Hepatocyte (in vitro differentiated cells): Measurements from ENCODE around the gene AUTS2. TPM values are rescaled to one million over a fixed set of nuclear protein-coding genes. Genes with fewer than 3 reads are reported as not detected.

Experiments
- DNase-seq: peaks from one replicate; pipeline ENCODE4 v3.0.0-alpha.2; 2016; ENCODE audit warnings: low spot score
- H2AFZ ChIP-seq: fragments of 200-600 bp; sonication (generic); 2 replicates; pipeline ENCODE4 v1.6.0; 2016; ENCODE audit warnings: antibody characterized with exemption, mild to moderate bottlenecking
- H3K27ac ChIP-seq: fragments of 200-600 bp; sonication (generic); 2 replicates; pipeline ENCODE4 v1.5.1; 2016; ENCODE audit warnings: mild to moderate bottlenecking
- H3K27me3 ChIP-seq: fragments of 200-600 bp; sonication (generic); 2 replicates; pipeline ENCODE4 v1.6.1; 2016
- H3K36me3 ChIP-seq: fragments of 200-600 bp; sonication (generic); replicated peaks from 2 replicates; pipeline ENCODE4 v1.5.1; 2016; ENCODE audit warnings: low read depth; ENCODE audit not compliant: insufficient read depth
- H3K4me1 ChIP-seq: fragments of 200-600 bp; sonication (generic); 2 replicates; pipeline ENCODE4 v1.5.1; 2016; ENCODE audit warnings: mild to moderate bottlenecking, moderate library complexity; ENCODE audit not compliant: insufficient read depth
- H3K4me2 ChIP-seq: fragments of 200-600 bp; sonication (generic); 2 replicates; pipeline ENCODE4 v1.6.0; 2016
- H3K4me3 ChIP-seq: fragments of 200-600 bp; sonication (generic); 2 replicates; pipeline ENCODE4 v1.5.1; 2016; ENCODE audit warnings: mild to moderate bottlenecking
- H3K79me2 ChIP-seq: fragments of 200-600 bp; sonication (generic); 2 replicates; pipeline ENCODE4 v1.6.0; 2017; ENCODE audit warnings: mild to moderate bottlenecking
- H3K9me2 ChIP-seq: fragments of 200-600 bp; sonication (generic); replicated peaks from 2 replicates; pipeline ENCODE4 v1.6.0; 2017; ENCODE audit warnings: mild to moderate bottlenecking; ENCODE audit not compliant: insufficient read depth
- H3K9me3 ChIP-seq: fragments of 200-600 bp; sonication (generic); 2 replicates; pipeline ENCODE4 v1.5.1; 2016; ENCODE audit warnings: low read depth, mild to moderate bottlenecking
- H4K20me1 ChIP-seq: fragments of 200-600 bp; sonication (generic); 2 replicates; pipeline ENCODE4 v1.6.0; 2016; ENCODE audit warnings: mild to moderate bottlenecking; ENCODE audit not compliant: insufficient read depth, poor library complexity, severe bottlenecking
- EZH2 ChIP-seq: fragments of 200-600 bp; sonication (generic); IDR thresholded peaks from 2 replicates; pipeline ENCODE4 v1.6.1; 2016; ENCODE audit warnings: antibody characterized with exemption, mild to moderate bottlenecking, borderline replicate concordance
- EZH2phosphoT487 ChIP-seq: fragments of 200-600 bp; sonication (generic); IDR thresholded peaks from one replicate; pipeline ENCODE4 v1.6.1; 2018; ENCODE audit warnings: antibody characterized with exemption, mild to moderate bottlenecking, low read depth, moderate library complexity; ENCODE audit not compliant: unreplicated experiment, severe bottlenecking
- WGBS: methylation state at CpG from one replicate; pipeline ENCODE4 v1.1.6; 2016; ENCODE audit warnings: low lambda C conversion rate; ENCODE audit errors: missing lambda C conversion rate; 5-methylcytosine and 5-hydroxymethylcytosine counted together
- polyA plus RNA-seq: library from polyadenylated mRNA; unstranded; fragments of >200 nt; fragmentation: Nextera tagmentation; extraction: Ambion mirVana; gene quantifications from 2 replicates; pipeline ENCODE4 v1.2.1, GENCODE V29; 2016
- total RNA-seq: library from RNA; depleted of rRNA; stranded (reverse); fragments of >200 nt; gene quantifications from 2 replicates; pipeline ENCODE4 v1.2.3, GENCODE V29; 2014
- TF ChIP-seq, protein P1 (sequence below): fragments of 200-600 bp; sonication (generic); IDR thresholded peaks from 2 replicates; pipeline ENCODE4 v1.5.1; 2016; ENCODE audit warnings: antibody characterized with exemption, mild to moderate bottlenecking; ENCODE audit not compliant: poor library complexity

AUTS2 gene
- total and polyA plus RNA-seq, 2 experiments from 2014 or later: 34.4 to 40.9 TPM

DNA sequence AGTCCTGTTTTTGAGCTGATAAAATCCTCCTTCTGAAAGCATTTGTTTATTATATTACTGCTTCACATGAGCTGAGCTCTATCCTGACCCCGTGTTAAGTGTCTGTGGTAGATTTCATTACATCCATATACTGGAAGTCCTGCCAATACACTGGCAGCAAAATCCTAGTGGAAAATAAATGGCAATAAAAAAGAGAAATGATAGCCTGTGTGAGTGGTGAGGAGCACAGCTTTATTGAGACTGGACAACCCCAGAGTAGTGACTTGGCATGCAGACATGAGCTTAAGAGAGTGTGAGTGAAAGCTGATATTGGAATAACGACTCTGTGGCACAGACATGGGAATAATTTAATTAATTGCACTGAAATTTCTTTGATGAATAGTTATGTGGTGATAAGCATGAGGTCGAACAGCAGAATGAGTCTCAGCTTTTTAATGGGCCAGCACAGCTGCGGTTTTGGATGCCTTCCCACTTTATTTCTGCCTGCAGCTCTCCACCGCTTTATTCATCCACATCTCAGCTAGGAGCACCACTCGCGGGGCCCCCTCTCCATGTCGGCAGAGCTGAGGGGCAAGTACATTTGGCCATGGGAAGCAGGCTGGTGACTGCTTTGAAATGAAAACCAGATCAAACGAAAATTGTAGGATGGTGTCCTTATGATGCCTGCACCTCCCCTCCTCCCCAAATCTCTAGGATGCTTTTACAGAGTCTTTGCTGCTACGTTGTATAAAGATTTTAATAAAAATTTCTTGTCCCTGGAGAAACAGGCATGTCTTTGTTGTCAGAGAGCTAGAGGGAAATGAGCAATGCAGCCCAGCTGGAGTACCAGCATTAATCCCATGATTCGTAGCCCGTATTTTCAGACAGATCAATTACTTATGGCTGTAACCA is 494.3 kb downstream of the AUTS2 start:
- Histone ChIP-seq H3K4me3 (no peak overlapping the region), H3K27me3 (no peaks in the 10 kb centered on the region), H3K36me3 (no peaks in the 10 kb centered on the region), H3K4me1 (peaks cover 27% of the 10 kb centered on the region), H3K4me2 (peak overlapping the region; percentile 39), H3K9me3 (no peaks in the 10 kb centered on the region), H2AFZ (no peak overlapping the region), H3K9me2 (no peaks in the 10 kb centered on the region), H4K20me1 (no peaks in the 10 kb centered on the region), H3K79me2 (no peaks in the 10 kb centered on the region), H3K27ac (peak overlapping the region; percentile 33)
- peak; percentile 96 for TF ChIP-seq EZH2phosphoT487
- TF ChIP-seq EZH2: no peak
- TF ChIP-seq, protein P1, sequence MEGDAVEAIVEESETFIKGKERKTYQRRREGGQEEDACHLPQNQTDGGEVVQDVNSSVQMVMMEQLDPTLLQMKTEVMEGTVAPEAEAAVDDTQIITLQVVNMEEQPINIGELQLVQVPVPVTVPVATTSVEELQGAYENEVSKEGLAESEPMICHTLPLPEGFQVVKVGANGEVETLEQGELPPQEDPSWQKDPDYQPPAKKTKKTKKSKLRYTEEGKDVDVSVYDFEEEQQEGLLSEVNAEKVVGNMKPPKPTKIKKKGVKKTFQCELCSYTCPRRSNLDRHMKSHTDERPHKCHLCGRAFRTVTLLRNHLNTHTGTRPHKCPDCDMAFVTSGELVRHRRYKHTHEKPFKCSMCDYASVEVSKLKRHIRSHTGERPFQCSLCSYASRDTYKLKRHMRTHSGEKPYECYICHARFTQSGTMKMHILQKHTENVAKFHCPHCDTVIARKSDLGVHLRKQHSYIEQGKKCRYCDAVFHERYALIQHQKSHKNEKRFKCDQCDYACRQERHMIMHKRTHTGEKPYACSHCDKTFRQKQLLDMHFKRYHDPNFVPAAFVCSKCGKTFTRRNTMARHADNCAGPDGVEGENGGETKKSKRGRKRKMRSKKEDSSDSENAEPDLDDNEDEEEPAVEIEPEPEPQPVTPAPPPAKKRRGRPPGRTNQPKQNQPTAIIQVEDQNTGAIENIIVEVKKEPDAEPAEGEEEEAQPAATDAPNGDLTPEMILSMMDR: no peak
- WGBS: 54% methylated on average over 12 of the region's 12 CpGs
- DNase-seq: peak; percentile 65

DNA sequence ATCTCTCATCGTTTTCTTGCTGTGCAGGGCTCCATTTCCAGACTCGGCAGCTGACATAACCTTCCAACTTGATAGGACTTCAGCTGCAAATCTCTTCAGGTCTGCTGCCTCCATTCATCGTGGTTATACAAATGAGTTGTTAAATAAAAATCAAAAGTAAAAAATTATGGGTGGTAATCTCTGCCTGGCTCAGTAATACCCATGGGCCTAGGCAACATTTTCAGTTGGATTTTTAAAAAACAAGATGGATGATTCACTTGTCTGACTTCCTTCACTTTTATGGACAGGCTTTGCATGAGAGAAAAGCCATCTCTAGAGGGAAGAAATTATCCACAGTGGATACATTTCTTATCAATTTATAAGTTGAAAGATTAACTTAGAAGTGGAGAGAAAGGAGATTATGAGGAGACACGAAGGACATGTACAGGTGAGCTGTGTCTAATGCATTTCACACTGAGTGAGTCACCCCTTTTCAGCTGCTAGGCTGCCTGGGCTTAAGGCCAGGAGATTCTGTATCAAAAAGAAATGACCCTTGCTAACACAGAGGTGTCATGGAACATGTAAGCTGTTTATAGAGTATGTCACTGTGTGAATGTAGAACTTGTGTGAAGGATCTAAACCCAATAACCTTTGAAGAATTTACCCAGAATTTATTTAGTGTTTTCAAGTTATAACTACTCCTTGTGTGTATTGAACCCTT is 495.1 kb downstream of the AUTS2 start:
- Histone ChIP-seq H3K27me3 (no peaks in the 10 kb centered on the region), H3K4me1 (peaks cover 32% of the 10 kb centered on the region), H3K36me3 (no peaks in the 10 kb centered on the region), H3K79me2 (no peaks in the 10 kb centered on the region), H3K9me2 (no peaks in the 10 kb centered on the region), H3K27ac (peak overlapping the region; percentile 33), H2AFZ (no peak overlapping the region), H3K4me3 (no peak overlapping the region), H3K9me3 (no peaks in the 10 kb centered on the region), H3K4me2 (peak overlapping the region; percentile 39), H4K20me1 (no peaks in the 10 kb centered on the region)
- no peak for TF ChIP-seq EZH2
- TF ChIP-seq, protein P1: no peak
- 49% methylated on average over 4 of the region's 4 CpGs for WGBS
- peak; percentile 19 for DNase-seq

DNA sequence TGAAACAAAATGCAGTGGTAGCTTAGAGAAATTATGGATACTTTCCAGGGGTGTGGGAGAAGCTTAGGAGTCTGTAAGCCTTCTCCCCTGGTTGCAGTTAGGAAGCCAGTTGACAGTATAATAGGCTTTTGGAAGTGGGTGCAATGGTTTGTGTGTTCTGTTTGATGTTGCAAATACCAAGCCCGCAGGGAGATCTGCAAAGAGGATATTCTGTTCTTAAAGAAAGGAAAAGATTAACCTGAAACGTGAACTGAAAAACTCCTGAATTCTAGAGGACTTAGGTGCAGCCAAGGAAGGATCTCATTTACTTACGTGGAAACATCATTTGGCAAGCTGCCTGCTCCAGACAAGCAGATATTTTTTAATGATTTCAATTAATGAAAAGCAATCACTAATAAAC is 496.6 kb downstream of the AUTS2 start:
- Histone ChIP-seq H3K9me3 (no peaks in the 10 kb centered on the region), H2AFZ (no peak overlapping the region), H3K79me2 (no peaks in the 10 kb centered on the region), H4K20me1 (no peaks in the 10 kb centered on the region), H3K9me2 (no peaks in the 10 kb centered on the region), H3K36me3 (no peaks in the 10 kb centered on the region), H3K4me1 (peaks cover 32% of the 10 kb centered on the region), H3K27ac (no peak overlapping the region), H3K27me3 (no peaks in the 10 kb centered on the region), H3K4me3 (no peak overlapping the region), H3K4me2 (no peak overlapping the region)
- 35% methylated on average over 3 of the region's 3 CpGs for WGBS
- DNase-seq: no peak
- no peak for TF ChIP-seq EZH2phosphoT487
- TF ChIP-seq EZH2: no peak
- TF ChIP-seq, protein P1: no peak
